IPS-20b (cell line): Measurements from ENCODE around the gene NBAS.
A peak's percentile ranks its signal among the peaks of the same experiment; 100 is the strongest.

Experiments used
- H3K27ac ChIP-seq: one replicate; pipeline ENCODE4 v1.5.1; 2013; ENCODE audit warnings: low read length
- H3K27me3 ChIP-seq: 2 replicates; pipeline ENCODE4 v1.6.1; 2013; ENCODE audit warnings: mild to moderate bottlenecking, low read length, inconsistent platforms; ENCODE audit not compliant: insufficient read depth
- H3K36me3 ChIP-seq: 2 replicates; pipeline ENCODE4 v1.6.1; 2013; ENCODE audit warnings: low read depth, mild to moderate bottlenecking, inconsistent platforms, low read length, moderate library complexity; ENCODE audit not compliant: insufficient read depth
- H3K4me1 ChIP-seq: 2 replicates; pipeline ENCODE4 v1.6.1; 2013; ENCODE audit warnings: mild to moderate bottlenecking, control low read depth, inconsistent platforms, low read length, moderate library complexity; ENCODE audit not compliant: insufficient read depth
- H3K4me3 ChIP-seq: 2 replicates; pipeline ENCODE4 v1.5.1; 2013; ENCODE audit warnings: mild to moderate bottlenecking, low read length, inconsistent platforms
- H3K9ac ChIP-seq: 2 replicates; pipeline ENCODE4 v1.6.1; 2013; ENCODE audit warnings: low read depth, mild to moderate bottlenecking, inconsistent platforms, low read length, moderate library complexity
- H3K9me3 ChIP-seq: 2 replicates; pipeline ENCODE4 v1.6.1; 2013; ENCODE audit warnings: mild to moderate bottlenecking, low read depth, low read length, inconsistent platforms; ENCODE audit not compliant: insufficient read depth

Gene NBAS

DNA sequence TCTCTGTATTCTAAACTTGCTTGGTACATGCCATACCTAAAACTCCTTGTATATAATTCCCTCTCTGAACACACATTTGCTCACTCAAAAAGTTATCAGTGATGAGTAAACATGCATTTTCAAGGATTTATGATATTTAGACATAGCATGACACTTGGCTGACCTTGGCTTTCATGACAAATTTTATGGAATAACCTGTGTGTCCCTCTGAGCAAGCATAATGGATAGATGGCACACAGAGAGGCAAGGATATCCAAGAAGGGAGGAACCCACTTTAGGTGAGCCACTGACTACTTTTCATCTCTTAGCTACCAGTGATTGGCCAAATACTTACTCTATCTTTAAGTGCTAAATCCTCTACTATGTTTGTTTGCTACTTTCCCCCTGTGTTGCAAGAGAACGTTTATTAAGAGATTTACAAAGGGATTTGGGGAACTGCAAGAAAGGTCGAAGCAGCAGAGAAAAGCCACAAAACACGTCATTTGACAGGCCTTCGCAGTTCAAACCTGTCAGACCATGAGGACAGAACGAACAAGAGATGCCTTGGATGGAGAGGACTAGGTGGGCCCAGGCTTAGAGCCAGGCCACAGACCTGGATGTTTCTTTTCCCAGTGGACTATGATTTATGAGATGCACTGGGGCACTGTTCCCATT, 379.9 kb downstream of the NBAS start:
- no peaks in the 10 kb centered on the region for H3K27me3 ChIP-seq
- no peaks in the 10 kb centered on the region for H3K36me3 ChIP-seq
- H3K4me3 ChIP-seq = no peak overlapping the region
- H3K9ac ChIP-seq = no peak overlapping the region
- no peak overlapping the region for H3K27ac ChIP-seq
- H3K9me3 ChIP-seq = no peaks in the 10 kb centered on the region
- H3K4me1 ChIP-seq = no peaks in the 10 kb centered on the region

DNA sequence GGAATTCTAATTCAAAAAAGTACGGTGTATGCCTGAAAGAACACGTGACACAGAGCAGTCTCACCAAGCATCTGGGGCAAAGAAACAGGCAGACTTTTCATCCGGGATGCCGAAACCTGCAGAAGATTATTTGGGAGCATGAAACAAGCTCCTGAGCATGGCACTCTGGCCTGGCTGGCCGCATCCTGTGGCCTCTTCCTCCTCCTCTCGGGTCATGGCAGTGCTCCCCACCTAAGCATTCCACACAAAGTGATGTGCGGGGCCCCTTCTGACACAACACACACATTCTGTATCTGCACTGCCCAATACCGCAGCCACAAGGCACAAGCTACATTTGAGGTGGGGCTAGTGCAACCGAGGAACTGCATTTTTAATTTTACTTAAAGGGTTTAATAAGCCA, 380.8 kb downstream of the NBAS start:
- Histone ChIP-seq H3K9ac (no peak overlapping the region), H3K36me3 (no peaks in the 10 kb centered on the region), H3K9me3 (no peaks in the 10 kb centered on the region), H3K27me3 (no peaks in the 10 kb centered on the region), H3K4me1 (no peaks in the 10 kb centered on the region), H3K27ac (no peak overlapping the region), H3K4me3 (no peak overlapping the region)

DNA sequence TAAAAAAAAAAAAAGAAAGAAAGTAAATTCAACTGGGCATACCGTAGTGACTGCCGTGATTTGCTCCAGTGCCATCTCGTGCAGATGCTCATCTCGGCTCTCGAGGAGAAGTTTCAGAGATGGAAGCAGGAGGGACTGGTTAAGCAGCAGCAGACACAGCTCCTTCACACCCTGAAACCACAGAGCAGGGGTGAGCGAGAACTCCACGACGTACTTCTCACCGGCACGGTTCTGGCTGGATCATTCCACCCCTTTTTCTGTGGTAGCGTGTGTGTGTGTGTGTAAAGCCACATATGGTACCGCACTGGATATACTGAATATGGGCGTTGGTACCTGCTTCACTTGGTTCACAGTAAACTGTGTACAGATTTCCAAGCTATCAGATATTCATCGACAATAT, 382.2 kb downstream of the NBAS start:
- Histone ChIP-seq H3K4me1 (no peaks in the 10 kb centered on the region), H3K9ac (no peak overlapping the region), H3K4me3 (no peak overlapping the region), H3K27me3 (no peaks in the 10 kb centered on the region), H3K36me3 (no peaks in the 10 kb centered on the region), H3K9me3 (no peaks in the 10 kb centered on the region), H3K27ac (no peak overlapping the region)

DNA sequence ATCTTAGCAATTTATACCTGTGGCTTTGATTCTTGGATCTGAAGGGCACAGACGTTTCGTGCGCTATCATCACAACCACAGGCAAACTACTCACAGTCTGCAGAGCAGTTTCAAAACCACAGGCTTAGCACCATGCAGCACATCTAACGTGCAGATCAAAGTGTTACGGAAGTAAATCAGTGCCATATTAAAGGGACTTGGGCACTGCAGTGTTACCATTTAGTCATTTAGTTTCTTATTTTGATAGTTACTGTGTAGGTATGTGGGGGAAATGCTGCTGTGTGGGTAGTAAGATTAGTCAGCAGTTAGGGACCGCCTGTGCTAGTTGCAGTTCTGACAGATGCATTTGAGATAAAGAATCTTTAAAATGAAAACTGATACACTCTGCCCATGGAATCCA, 384.0 kb downstream of the NBAS start:
- no peaks in the 10 kb centered on the region for H3K36me3 ChIP-seq
- H3K27ac ChIP-seq = no peak overlapping the region
- no peaks in the 10 kb centered on the region for H3K27me3 ChIP-seq
- H3K9ac ChIP-seq = no peak overlapping the region
- no peaks in the 10 kb centered on the region for H3K9me3 ChIP-seq
- H3K4me3 ChIP-seq = no peak overlapping the region
- no peaks in the 10 kb centered on the region for H3K4me1 ChIP-seq

DNA sequence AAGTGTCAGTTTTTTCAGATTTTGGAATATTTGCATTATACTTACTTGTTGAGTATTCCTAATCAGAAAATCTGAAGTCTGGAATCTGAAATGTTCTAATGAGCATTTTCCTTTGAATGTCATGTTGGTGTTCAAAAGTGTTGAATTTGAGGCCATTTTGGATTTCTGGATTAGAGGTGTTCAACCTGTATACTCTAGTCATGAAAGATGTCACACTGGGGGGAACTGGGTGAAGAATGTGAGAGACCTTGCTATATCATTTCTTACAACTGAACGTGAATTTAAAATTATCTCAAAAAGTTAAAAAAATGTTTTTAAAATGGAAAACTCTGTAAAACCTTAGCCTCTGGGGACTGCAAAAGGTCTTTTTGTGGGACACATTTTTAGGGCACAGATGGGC, 384.5 kb downstream of the NBAS start:
- H3K9ac ChIP-seq = no peak overlapping the region
- no peaks in the 10 kb centered on the region for H3K36me3 ChIP-seq
- H3K27ac ChIP-seq = no peak overlapping the region
- H3K9me3 ChIP-seq = no peaks in the 10 kb centered on the region
- no peaks in the 10 kb centered on the region for H3K4me1 ChIP-seq
- no peaks in the 10 kb centered on the region for H3K27me3 ChIP-seq
- H3K4me3 ChIP-seq = no peak overlapping the region

DNA sequence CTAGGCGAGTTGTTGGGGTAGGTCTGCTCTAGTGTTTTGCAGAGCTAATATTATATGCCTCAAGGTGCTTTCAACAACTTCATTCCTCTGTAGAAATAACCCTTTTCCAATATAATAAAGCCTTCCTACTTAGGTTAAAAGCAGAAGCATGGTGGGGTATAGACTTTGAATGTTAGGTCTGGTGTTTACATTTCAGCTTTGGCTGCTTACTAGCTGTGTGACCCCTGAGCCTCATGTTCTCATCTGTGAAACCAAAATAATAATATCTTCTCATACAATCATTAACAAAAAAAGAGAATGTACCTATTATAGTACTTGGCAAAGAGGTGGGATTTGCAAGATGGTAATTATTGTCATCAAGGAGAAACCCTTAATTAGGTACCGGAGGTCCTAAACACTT, 386.6 kb downstream of the NBAS start:
- peaks cover 12% of the 10 kb centered on the region for H3K4me1 ChIP-seq
- H3K9me3 ChIP-seq = no peaks in the 10 kb centered on the region
- H3K9ac ChIP-seq = no peak overlapping the region
- H3K27ac ChIP-seq = no peak overlapping the region
- H3K27me3 ChIP-seq = no peaks in the 10 kb centered on the region
- no peak overlapping the region for H3K4me3 ChIP-seq
- no peaks in the 10 kb centered on the region for H3K36me3 ChIP-seq

DNA sequence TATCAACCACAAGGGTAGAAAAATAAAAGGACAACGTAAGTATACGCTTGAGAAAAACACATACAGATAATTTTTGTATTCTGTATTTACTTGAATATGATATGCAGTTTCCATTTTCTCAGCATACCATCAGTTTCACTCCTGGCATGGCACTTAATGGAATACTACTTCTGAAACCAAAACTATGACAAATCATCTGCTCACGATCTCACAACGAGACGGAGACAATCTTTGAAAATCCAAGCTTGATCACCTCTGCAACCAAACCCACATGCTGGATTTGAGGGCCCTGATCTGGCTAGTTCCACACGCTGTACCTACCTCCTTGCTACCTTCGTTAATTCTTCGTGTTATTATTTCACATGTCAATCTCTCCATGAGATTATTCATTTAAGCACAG, 387.6 kb downstream of the NBAS start:
- no peak overlapping the region for H3K27ac ChIP-seq
- peaks cover 12% of the 10 kb centered on the region for H3K4me1 ChIP-seq
- H3K9me3 ChIP-seq = no peaks in the 10 kb centered on the region
- no peaks in the 10 kb centered on the region for H3K36me3 ChIP-seq
- no peak overlapping the region for H3K4me3 ChIP-seq
- H3K9ac ChIP-seq = no peak overlapping the region
- no peaks in the 10 kb centered on the region for H3K27me3 ChIP-seq

DNA sequence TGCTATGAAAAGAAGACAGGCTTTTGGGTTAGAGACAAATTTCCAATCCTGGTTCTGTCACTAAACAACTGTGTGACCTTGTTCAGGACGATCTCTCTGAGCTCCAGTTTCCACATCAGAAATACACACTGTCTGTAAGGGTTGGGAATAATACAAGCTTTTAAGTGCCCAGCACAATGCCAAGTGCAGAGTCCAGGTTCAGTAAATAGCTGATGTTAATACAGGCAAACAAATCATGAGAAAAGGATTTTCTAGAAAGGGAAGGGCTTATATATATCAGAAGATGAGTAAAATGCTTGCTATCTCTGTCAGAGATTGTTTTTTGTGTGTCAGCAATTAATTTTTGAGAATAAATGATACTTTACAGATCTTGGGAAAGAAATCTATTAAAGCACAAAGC, 388.3 kb downstream of the NBAS start:
- H3K9ac ChIP-seq = no peak overlapping the region
- no peak overlapping the region for H3K27ac ChIP-seq
- H3K9me3 ChIP-seq = no peaks in the 10 kb centered on the region
- H3K36me3 ChIP-seq = no peaks in the 10 kb centered on the region
- no peaks in the 10 kb centered on the region for H3K27me3 ChIP-seq
- no peak overlapping the region for H3K4me3 ChIP-seq
- peaks cover 12% of the 10 kb centered on the region for H3K4me1 ChIP-seq

DNA sequence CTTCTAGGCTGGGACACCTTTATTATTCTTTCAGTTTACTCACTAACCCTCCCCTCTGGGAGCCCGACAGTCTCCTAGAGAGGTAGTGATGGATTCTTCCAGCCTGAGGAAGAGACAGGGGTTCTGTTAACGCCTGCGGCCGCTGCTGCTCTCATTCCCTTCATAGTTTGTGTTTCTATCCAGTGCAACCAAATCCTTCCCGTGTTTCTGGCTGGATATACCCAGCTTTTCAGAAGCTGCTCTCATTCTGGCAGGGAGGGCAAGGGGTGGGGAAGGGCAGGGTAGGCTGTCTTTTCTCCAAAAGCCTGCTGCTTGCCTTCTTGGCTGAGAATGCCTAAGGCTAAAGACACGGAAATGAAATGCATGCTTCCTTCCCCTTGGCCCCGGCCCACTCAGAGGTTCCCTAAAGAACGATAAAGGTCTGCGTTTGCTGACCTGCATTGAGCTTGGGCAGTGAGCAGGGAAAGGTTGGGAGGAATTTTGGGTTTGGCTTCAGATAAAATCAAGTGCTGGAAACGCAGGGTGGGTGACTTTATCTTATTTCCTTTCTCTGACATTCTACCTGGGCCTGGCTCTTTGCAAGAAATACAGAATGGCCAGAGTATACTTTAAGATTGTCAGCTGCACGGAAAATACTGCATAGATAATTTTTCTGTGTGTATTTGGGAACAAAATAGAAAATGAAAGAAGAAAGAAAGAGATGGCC, 390.9 kb downstream of the NBAS start:
- no peaks in the 10 kb centered on the region for H3K9me3 ChIP-seq
- H3K4me3 ChIP-seq = no peak overlapping the region
- H3K4me1 ChIP-seq = peaks cover 12% of the 10 kb centered on the region
- no peak overlapping the region for H3K27ac ChIP-seq
- no peaks in the 10 kb centered on the region for H3K36me3 ChIP-seq
- no peaks in the 10 kb centered on the region for H3K27me3 ChIP-seq
- peak overlapping the region; percentile 29; the same call in 1 of the 2 replicates for H3K9ac ChIP-seq

DNA sequence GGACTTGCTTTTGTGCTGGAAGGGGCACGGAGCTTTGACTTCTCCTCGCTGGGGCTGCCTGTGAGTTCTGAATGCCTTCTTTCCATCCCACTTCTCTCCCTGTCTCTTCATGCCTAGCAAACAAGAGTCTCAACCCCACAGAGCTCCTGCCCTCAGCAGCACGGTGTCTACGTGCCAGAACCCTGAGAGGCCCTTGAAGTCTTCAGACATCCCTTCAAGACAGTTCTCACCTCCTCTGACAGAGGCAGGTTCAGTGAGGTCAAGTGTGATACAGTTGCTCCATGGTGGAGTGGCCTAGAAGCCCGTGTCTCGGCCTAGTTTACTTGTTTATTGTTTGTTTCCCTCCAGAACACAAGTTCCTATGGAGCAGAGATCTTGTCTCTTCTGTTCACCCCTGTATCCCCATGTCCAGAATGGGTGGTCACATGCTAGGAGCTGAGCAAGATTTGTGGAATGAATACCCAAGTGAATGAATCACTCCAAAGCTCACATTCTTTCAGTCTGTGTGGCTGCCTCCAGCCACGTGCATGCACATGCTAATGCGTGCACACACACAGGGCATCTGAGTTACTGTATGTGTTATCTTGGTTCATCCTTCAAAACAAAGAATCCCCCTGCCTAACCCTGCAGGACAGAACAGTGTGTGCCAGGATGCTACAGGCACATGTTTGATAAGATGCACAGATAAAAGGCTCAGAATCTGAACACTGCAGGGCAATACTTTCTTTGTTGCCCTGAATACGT, 391.6 kb downstream of the NBAS start:
- peak overlapping the region; percentile 29; the same call in 1 of the 2 replicates for H3K9ac ChIP-seq
- H3K27me3 ChIP-seq = no peaks in the 10 kb centered on the region
- no peak overlapping the region for H3K4me3 ChIP-seq
- H3K27ac ChIP-seq = no peak overlapping the region
- no peaks in the 10 kb centered on the region for H3K9me3 ChIP-seq
- H3K4me1 ChIP-seq = peaks cover 12% of the 10 kb centered on the region
- H3K36me3 ChIP-seq = no peaks in the 10 kb centered on the region

DNA sequence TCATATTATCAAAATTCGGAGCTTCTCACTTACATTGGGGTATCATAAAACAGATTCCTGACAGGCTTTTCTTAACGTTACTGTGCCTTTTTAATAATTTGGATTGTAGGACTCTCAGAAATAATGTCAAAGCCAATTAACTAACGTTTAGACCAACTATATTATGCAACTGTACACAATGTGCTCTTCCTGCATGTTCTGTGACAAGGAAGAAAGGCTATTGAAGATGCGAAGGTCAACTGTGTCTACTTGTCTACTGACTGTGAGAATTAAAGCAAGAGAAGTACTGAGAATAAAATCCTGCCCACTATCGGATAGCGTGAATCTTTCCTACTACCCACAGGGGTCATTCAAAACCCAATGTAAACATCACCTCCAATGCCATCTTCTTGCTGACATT, 393.0 kb downstream of the NBAS start:
- Histone ChIP-seq H3K36me3 (no peaks in the 10 kb centered on the region), H3K4me3 (no peak overlapping the region), H3K27me3 (no peaks in the 10 kb centered on the region), H3K9me3 (no peaks in the 10 kb centered on the region), H3K9ac (no peak overlapping the region), H3K27ac (no peak overlapping the region), H3K4me1 (peaks cover 12% of the 10 kb centered on the region)

DNA sequence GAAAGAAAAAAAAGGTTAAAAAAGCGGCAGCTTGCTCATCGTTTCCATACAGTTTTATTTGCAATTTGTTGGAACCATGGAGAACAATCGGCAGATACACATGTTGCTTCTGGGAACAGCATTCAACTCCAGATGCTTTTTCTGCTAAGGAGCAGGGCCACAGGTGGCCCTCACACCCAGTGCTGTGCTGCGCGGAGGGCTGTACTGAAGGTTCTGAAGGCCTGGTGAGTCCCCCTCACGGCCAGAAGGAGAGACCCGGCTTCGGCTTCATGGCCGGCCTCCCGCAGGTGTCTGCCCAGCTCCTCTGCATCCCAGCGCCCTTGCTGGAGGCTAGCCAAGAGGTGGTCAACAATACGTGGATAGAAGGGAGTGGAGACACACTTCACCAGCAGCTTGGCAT, 394.3 kb downstream of the NBAS start:
- no peak overlapping the region for H3K27ac ChIP-seq
- H3K4me1 ChIP-seq = peaks cover 19% of the 10 kb centered on the region
- no peaks in the 10 kb centered on the region for H3K36me3 ChIP-seq
- H3K9me3 ChIP-seq = no peaks in the 10 kb centered on the region
- no peak overlapping the region for H3K4me3 ChIP-seq
- no peak overlapping the region for H3K9ac ChIP-seq
- no peaks in the 10 kb centered on the region for H3K27me3 ChIP-seq
